K562 (cell line): ENCODE results near the gene DNAJC11. TPM values are rescaled to one million over a fixed set of nuclear protein-coding genes. Genes with fewer than 3 reads are reported as not detected.

Source experiments
- ATAC-seq: fragments of 200-7000 bp; cut with Tn5 transposase; 3 replicates; pipeline ENCODE4 v1.9.1; 2020; ENCODE audit warnings: moderate library complexity
- BruUV-seq: library from RNA; stranded (reverse); fragments of 400-500 nt; replicated peaks from 2 replicates; lab custom pipeline; 2021; lab: Mats Ljungman, UMichigan
- CTCF ChIA-PET: fragments of 300-600 bp; formaldehyde crosslinking; extraction: SDS; loops from one replicate; lab custom pipeline; 2021; ENCODE audit warnings: low intra/inter-chr PET ratio; lab: Yijun Ruan, JAX
- POLR2A ChIA-PET: fragments of 300-600, 350-650 bp; sonication (Branson Sonifier 250); formaldehyde crosslinking; extraction: SDS; loops from one replicate; lab custom pipeline; 2021; ENCODE audit warnings: antibody characterized with exemption, inconsistent platforms; lab: Yijun Ruan, JAX
- DNase-seq, 4 experiments: peaks; one replicate each; pipeline versions ENCODE4 v3.0.0 to v3.0.0-alpha.2; 2011 to 2018; ENCODE audit warnings: low spot score in 3 of 4, mixed read lengths in 3 of 4; ENCODE audit errors: extremely low read depth in 1 of 4
- FAIRE-seq: peaks from 2 replicates; lab custom pipeline; 2011; peaks lifted over from hg19 to GRCh38; lab: Jason Lieb, UNC
- H2AFZ ChIP-seq: 2 replicates; pipeline ENCODE4 v1.6.0; 2011; ENCODE audit warnings: low read depth, low read length, control low read depth, inconsistent platforms
- H3K27ac ChIP-seq: fragments of 200-600 bp; 3 replicates; pipeline ENCODE4 v1.8.0; 2011; ENCODE audit warnings: low read depth, mild to moderate bottlenecking, control low read depth, inconsistent platforms, low read length, moderate library complexity, mixed read lengths; ENCODE audit errors: extremely low read depth
- H3K27me3 ChIP-seq, 2 experiments: fragments of 300-600 bp in 1 of 2; 2 replicates in 1 of 2; 3 replicates in 1 of 2; pipeline versions ENCODE4 v1.6.0 to v1.8.0; 2011; ENCODE audit warnings: inconsistent platforms in 2 of 2, low read length in 2 of 2, mild to moderate bottlenecking in 1 of 2, mixed read lengths in 1 of 2, moderate library complexity in 1 of 2; ENCODE audit not compliant: control insufficient read depth in 2 of 2, insufficient read depth in 2 of 2
- H3K36me3 ChIP-seq: fragments of 300-600 bp; 3 replicates; pipeline ENCODE4 v1.8.0; 2011; ENCODE audit warnings: mild to moderate bottlenecking, low read length, inconsistent platforms; ENCODE audit not compliant: control insufficient read depth, insufficient read depth
- H3K4me1 ChIP-seq, 2 experiments: fragments of 200-600 bp in 1 of 2; replicated peaks in 1 of 2; 2 replicates in 1 of 2; 3 replicates in 1 of 2; pipeline versions ENCODE4 v1.5.1 to v1.8.0; 2011; ENCODE audit warnings: inconsistent platforms in 2 of 2, low read length in 2 of 2, mild to moderate bottlenecking in 1 of 2, mixed read lengths in 1 of 2, moderate library complexity in 1 of 2; ENCODE audit not compliant: control insufficient read depth in 2 of 2, insufficient read depth in 2 of 2
- H3K4me2 ChIP-seq: 2 replicates; pipeline ENCODE4 v1.6.1; 2011; ENCODE audit warnings: low read length, control low read depth, inconsistent platforms, mixed read lengths; ENCODE audit not compliant: insufficient read depth
- H3K4me3 ChIP-seq: fragments of 200-600 bp; sonication (generic), shearing (Covaris generic); 2 replicates; pipeline ENCODE4 v1.5.1; 2016; ENCODE audit warnings: control low read depth, inconsistent platforms
- H3K79me2 ChIP-seq: fragments of 200-600 bp; 3 replicates; pipeline ENCODE4 v1.8.0; 2011; ENCODE audit warnings: low read length, inconsistent platforms; ENCODE audit not compliant: control insufficient read depth, insufficient read depth
- H3K9ac ChIP-seq, 2 experiments: 2 replicates each; pipeline versions ENCODE4 v1.6.0 to v1.6.1; 2011; ENCODE audit warnings: low read depth in 2 of 2, low read length in 2 of 2, control low read depth in 1 of 2, inconsistent platforms in 1 of 2, mild to moderate bottlenecking in 1 of 2, mixed read lengths in 1 of 2; ENCODE audit not compliant: insufficient read depth in 1 of 2
- H3K9me1 ChIP-seq: one replicate; pipeline ENCODE4 v1.6.0; 2011; ENCODE audit warnings: inconsistent platforms, mild to moderate bottlenecking, low read length, moderate library complexity; ENCODE audit not compliant: control insufficient read depth, insufficient read depth
- H3K9me3 ChIP-seq: replicated peaks from 2 replicates; pipeline ENCODE4 v1.5.1; 2011; ENCODE audit warnings: low read depth, low read length, inconsistent platforms; ENCODE audit not compliant: control insufficient read depth, insufficient read depth
- H4K20me1 ChIP-seq: replicated peaks from 2 replicates; pipeline ENCODE4 v1.6.1; 2011; ENCODE audit warnings: low read length, inconsistent platforms, mixed read lengths; ENCODE audit not compliant: control insufficient read depth, insufficient read depth
- FOXO4 ChIP-seq: fragments of 450-650 bp; formaldehyde crosslinking; IDR thresholded peaks from 2 replicates; pipeline ENCODE4 v1.4.0; 2020; ENCODE audit warnings: mild to moderate bottlenecking, moderate library complexity
- HDAC8 ChIP-seq: fragments of 450-650 bp; IDR thresholded peaks from 2 replicates; pipeline ENCODE4 v1.6.1; 2016; ENCODE audit warnings: mild to moderate bottlenecking, missing genetic modification characterization, moderate library complexity, missing compliant biosample characterization
- SAFB2 ChIP-seq: fragments of 200-400 bp; formaldehyde crosslinking; IDR thresholded peaks from 2 replicates; pipeline ENCODE4 v1.6.1; 2018; ENCODE audit warnings: borderline replicate concordance, low read length, low read depth, moderate library complexity; ENCODE audit not compliant: severe bottlenecking
- WGBS: fragments of 100-300 bp; shearing (Covaris generic); methylation state at CpG from one replicate; pipeline ENCODE4 v1.1.6; 2016; ENCODE audit warnings: low coverage, mixed read lengths; ENCODE audit not compliant: insufficient coverage; ENCODE audit errors: missing lambda C conversion rate; 5-methylcytosine and 5-hydroxymethylcytosine counted together
- in situ Hi-C: fragments of 300-500 bp; cut with MboI; formaldehyde crosslinking; loops from 4 replicates; pipeline ENCODE4 v1.15.0; 2018; ENCODE audit warnings: inconsistent platforms, mixed read lengths
- intact Hi-C: fragments of 100-400 bp; cut with micrococcal nuclease; formaldehyde crosslinking; loops from 2 replicates; pipeline ENCODE4 v1.14.2; 2022
- polyA plus RNA-seq, 8 experiments: library from polyadenylated mRNA; depleted of rRNA in 4 of 8; stranded (reverse) in 5 of 8; unstranded in 3 of 8; fragments of >200 nt; fragmentation: Nextera tagmentation in 2 of 8; fragmentation: Illumina TruSeq in 1 of 8; extraction: Ambion mirVana in 2 of 8; extraction: Trizol in 1 of 8; gene quantifications; 2 replicates each; pipeline versions ENCODE4 v1.2.1 to v1.2.3, GENCODE V29; 2011 to 2014; ENCODE audit warnings: inconsistent platforms in 1 of 8, missing spikeins in 1 of 8
- total RNA-seq, 7 experiments: library from RNA; depleted of rRNA in 6 of 7; stranded (reverse); fragments of >200 nt in 6 of 7; fragmentation: Illumina TruSeq in 2 of 7; extraction: Trizol in 2 of 7; gene quantifications; 2 replicates each; pipeline versions ENCODE4 v1.2.1 to v1.2.3, GENCODE V29; 2011 to 2021; ENCODE audit warnings: low replicate concordance in 1 of 7

DNAJC11 gene
- total and polyA plus RNA-seq, 9 of the 15 experiments (the other 6 are each of a cell fraction or from before 2014, with no cell fraction given): 14.1 to 123 (median 76.6) TPM

DNA sequence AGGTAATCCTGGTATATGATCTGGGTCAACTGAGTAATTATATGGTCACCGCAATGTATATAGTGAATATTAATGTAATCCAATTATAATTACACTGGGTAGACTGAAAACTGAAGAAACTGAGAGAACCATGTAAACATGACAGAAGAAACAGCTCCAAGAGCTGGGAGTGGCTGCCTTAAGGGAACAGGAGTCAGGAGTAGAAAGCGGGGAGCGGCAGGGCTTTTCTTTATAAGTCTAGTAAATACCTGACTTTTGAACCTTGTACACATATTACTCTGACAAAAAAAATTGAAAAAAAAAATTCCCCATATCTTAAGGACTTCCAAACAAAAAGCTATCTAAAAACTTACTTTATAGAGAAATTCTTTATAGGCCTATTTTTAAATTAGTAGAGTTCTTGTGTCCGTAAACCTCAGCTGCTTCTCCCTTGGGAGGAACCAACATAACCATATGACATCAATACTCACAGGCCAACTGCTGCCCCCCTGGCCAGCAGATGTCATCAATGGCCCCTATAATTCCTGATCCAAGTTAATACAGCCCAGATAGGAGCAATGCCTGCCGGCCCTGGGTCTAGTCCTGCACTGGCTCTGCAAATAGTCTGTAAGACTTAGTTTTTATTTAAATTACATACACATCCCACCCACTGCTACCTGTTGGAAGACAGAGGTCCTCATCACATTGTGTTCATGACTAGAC is 43.1 kb downstream of the DNAJC11 start:
- Histone ChIP-seq H3K79me2 (peaks cover 8% of the 10 kb centered on the region; the same call in 2 of the 3 replicates), H4K20me1 (no peaks in the 10 kb centered on the region), H3K4me2 (no peak overlapping the region), H3K9me3 (no peaks in the 10 kb centered on the region), H3K27ac (no peak overlapping the region)
- POLR2A ChIA-PET: interaction anchor here (0.6 kb wide), 2 partner anchors 11 to 12 kb away, joined by 3 read pairs; no protein-coding TSS in a partner anchor
- TF ChIP-seq HDAC8 (tag) (no peak), SAFB2 (no peak), FOXO4 (CRISPR knock-in tag) (no peak)
- TF ChIP-seq, all 486 proteins: peak for 0
- WGBS: 89% methylated on average over 5 of the region's 5 CpGs
- H3K27me3 ChIP-seq: no peaks in the 10 kb centered on the region
- H3K9ac ChIP-seq: no peak overlapping the region
- intact Hi-C loops (loop anchor here (2.0 kb wide), 1 partner anchor 70 kb away; no protein-coding TSS in a partner anchor), in situ Hi-C loops (no loop called here)
- CTCF ChIA-PET: no interaction called here
- FAIRE-seq: no peak
- no peak overlapping the region for H3K4me3 ChIP-seq
- H3K36me3 ChIP-seq: peaks cover 71% of the 10 kb centered on the region
- no peak overlapping the region for H2AFZ ChIP-seq
- DNase-seq: no peak
- BruUV-seq: no TSS peak
- no peaks in the 10 kb centered on the region for H3K9me1 ChIP-seq
- no peaks in the 10 kb centered on the region for H3K4me1 ChIP-seq
- no peak for ATAC-seq
